SK-N-SH (cell line): ENCODE data around the gene PAFAH1B2. TPM values are rescaled to one million over a fixed set of nuclear protein-coding genes. Genes with fewer than 3 reads are reported as not detected.

ENCODE experiments used
- CTCF ChIA-PET: fragments of 300-600, 350-600 bp; formaldehyde crosslinking; extraction: SDS; loops from one replicate; lab custom pipeline; 2021; lab: Yijun Ruan, JAX
- POLR2A ChIA-PET: fragments of 350-600 bp; sonication (Branson Sonifier 250); formaldehyde crosslinking; extraction: SDS; loops from one replicate; lab custom pipeline; 2020; ENCODE audit warnings: antibody characterized with exemption, inconsistent platforms; lab: Yijun Ruan, JAX
- DNase-seq: peaks from one replicate; pipeline ENCODE4 v3.0.0; 2012
- H2AFZ ChIP-seq: fragments of 200-600 bp; sonication (generic); 2 replicates; pipeline ENCODE4 v1.8.1; 2016; ENCODE audit warnings: antibody characterized with exemption, mild to moderate bottlenecking, low read depth
- H3F3A ChIP-seq: fragments of 200-600 bp; sonication (generic); replicated peaks from 2 replicates; pipeline ENCODE3; 2016; ENCODE audit warnings: antibody characterized with exemption, mild to moderate bottlenecking; ENCODE audit not compliant: insufficient read depth
- H3K27ac ChIP-seq, 2 experiments: fragments of 200-500 bp in 1 of 2; fragments of 200-600 bp in 1 of 2; sonication (Bioruptor generic) in 1 of 2; sonication (generic), shearing (Covaris generic) in 1 of 2; 2 replicates each; pipeline versions ENCODE4 v1.5.1 to v1.6.1; 2014 to 2016; ENCODE audit warnings: low read depth in 2 of 2, inconsistent platforms in 1 of 2, low read length in 1 of 2, mild to moderate bottlenecking in 1 of 2, mixed read lengths in 1 of 2
- H3K27me3 ChIP-seq: fragments of 200-600 bp; sonication (generic), shearing (Covaris generic); 2 replicates; pipeline ENCODE4 v1.6.1; 2016; ENCODE audit warnings: mixed run types; ENCODE audit not compliant: insufficient read depth
- H3K36me3 ChIP-seq, 2 experiments: fragments of 200-500 bp in 1 of 2; fragments of 200-600 bp in 1 of 2; sonication (Bioruptor generic) in 1 of 2; sonication (generic) in 1 of 2; replicated peaks in 1 of 2; 2 replicates each; pipeline versions ENCODE3 to v1.5.1; 2014 to 2016; ENCODE audit warnings: low read length in 1 of 2, mild to moderate bottlenecking in 1 of 2; ENCODE audit not compliant: insufficient read depth in 2 of 2, control insufficient read depth in 1 of 2
- H3K4me1 ChIP-seq, 2 experiments: fragments of 200-500 bp in 1 of 2; fragments of 200-600 bp in 1 of 2; sonication (Bioruptor generic) in 1 of 2; sonication (generic), shearing (Covaris generic) in 1 of 2; 2 replicates each; pipeline versions ENCODE4 v1.5.1 to v1.6.1; 2014 to 2016; ENCODE audit warnings: low read depth in 1 of 2, low read length in 1 of 2, mixed run types in 1 of 2; ENCODE audit not compliant: insufficient read depth in 2 of 2, control insufficient read depth in 1 of 2
- H3K4me2 ChIP-seq: fragments of 200-600 bp; sonication (generic), shearing (Covaris generic); 2 replicates; pipeline ENCODE4 v1.6.1; 2017; ENCODE audit warnings: mixed run types
- H3K4me3 ChIP-seq, 2 experiments: fragments of 200-500 bp in 1 of 2; fragments of 200-600 bp in 1 of 2; sonication (Bioruptor generic) in 1 of 2; sonication (generic), shearing (Covaris generic) in 1 of 2; 2 replicates each; pipeline versions ENCODE4 v1.5.1 to v1.8.1; 2014 to 2016; ENCODE audit warnings: low read depth in 2 of 2, inconsistent platforms in 1 of 2, low read length in 1 of 2, mild to moderate bottlenecking in 1 of 2, mixed read lengths in 1 of 2, moderate library complexity in 1 of 2
- H3K79me2 ChIP-seq: fragments of 200-600 bp; sonication (generic); 2 replicates; pipeline ENCODE4 v1.8.1; 2017; ENCODE audit warnings: mild to moderate bottlenecking; ENCODE audit not compliant: insufficient read depth
- H3K9ac ChIP-seq: fragments of 200-600 bp; sonication (generic); 2 replicates; pipeline ENCODE4 v1.6.1; 2017; ENCODE audit warnings: mixed run types
- H3K9me2 ChIP-seq: fragments of 200-600 bp; sonication (generic); 2 replicates; pipeline ENCODE4 v1.6.1; 2017; ENCODE audit warnings: mixed run types
- H3K9me3 ChIP-seq: fragments of 200-600 bp; sonication (generic); 2 replicates; pipeline ENCODE4 v1.6.1; 2017; ENCODE audit warnings: mixed run types, mild to moderate bottlenecking, moderate library complexity
- H4K20me1 ChIP-seq: fragments of 200-600 bp; sonication (generic); 2 replicates; pipeline ENCODE4 v1.6.1; 2017; ENCODE audit warnings: mild to moderate bottlenecking, mixed run types; ENCODE audit not compliant: insufficient read depth
- EP300 ChIP-seq, 2 experiments: IDR thresholded peaks; 2 replicates each; pipeline versions ENCODE4 v1.4.0 to v1.6.1; 2012; ENCODE audit warnings: borderline replicate concordance in 1 of 2, low read depth in 1 of 2, low read length in 1 of 2
- MEF2A ChIP-seq: IDR thresholded peaks from 2 replicates; pipeline ENCODE4 v1.4.0; 2012; ENCODE audit warnings: low read depth, borderline replicate concordance
- NRF1 ChIP-seq: IDR thresholded peaks from 2 replicates; pipeline ENCODE4 v1.6.1; 2012; ENCODE audit warnings: low read depth, mild to moderate bottlenecking, low read length
- SMC3 ChIP-seq: IDR thresholded peaks from 2 replicates; pipeline ENCODE4 v1.6.1; 2012; ENCODE audit warnings: low read depth, low read length, improper control_type of control experiment
- WGBS: methylation state at CpG from one replicate; pipeline ENCODE4 v1.1.6; 2017; ENCODE audit warnings: low lambda C conversion rate; 5-methylcytosine and 5-hydroxymethylcytosine counted together
- polyA plus RNA-seq, 3 experiments: library from polyadenylated mRNA; depleted of rRNA; stranded (reverse); fragments of >200 nt; gene quantifications; 2 replicates each; pipeline ENCODE4 v1.2.3, GENCODE V29; 2012
- TF ChIP-seq, protein P1 (sequence below): fragments of 150-350 bp; IDR thresholded peaks from 2 replicates; pipeline ENCODE4 v1.6.1; 2017; ENCODE audit warnings: antibody characterized with exemption, low read length, low read depth, borderline replicate concordance
- TF ChIP-seq, protein P2 (sequence below): IDR thresholded peaks from 2 replicates; pipeline ENCODE4 v1.4.0; 2012; ENCODE audit warnings: low read depth
- TF ChIP-seq, protein P3 (sequence below): IDR thresholded peaks from 2 replicates; pipeline ENCODE4; 2012
- TF ChIP-seq, protein P4 (sequence below): IDR thresholded peaks from 2 replicates; pipeline ENCODE4 v1.4.0; 2012; ENCODE audit warnings: low read depth, borderline replicate concordance
- TF ChIP-seq, protein P5 (sequence below): IDR thresholded peaks from 2 replicates; pipeline ENCODE4 v1.6.1; 2012; ENCODE audit warnings: mild to moderate bottlenecking, low read depth, low read length, moderate library complexity

Gene PAFAH1B2
- polyA plus RNA-seq, 1 of the 3 experiments (the other 2 are of a cell fraction): 19.6 TPM

DNA sequence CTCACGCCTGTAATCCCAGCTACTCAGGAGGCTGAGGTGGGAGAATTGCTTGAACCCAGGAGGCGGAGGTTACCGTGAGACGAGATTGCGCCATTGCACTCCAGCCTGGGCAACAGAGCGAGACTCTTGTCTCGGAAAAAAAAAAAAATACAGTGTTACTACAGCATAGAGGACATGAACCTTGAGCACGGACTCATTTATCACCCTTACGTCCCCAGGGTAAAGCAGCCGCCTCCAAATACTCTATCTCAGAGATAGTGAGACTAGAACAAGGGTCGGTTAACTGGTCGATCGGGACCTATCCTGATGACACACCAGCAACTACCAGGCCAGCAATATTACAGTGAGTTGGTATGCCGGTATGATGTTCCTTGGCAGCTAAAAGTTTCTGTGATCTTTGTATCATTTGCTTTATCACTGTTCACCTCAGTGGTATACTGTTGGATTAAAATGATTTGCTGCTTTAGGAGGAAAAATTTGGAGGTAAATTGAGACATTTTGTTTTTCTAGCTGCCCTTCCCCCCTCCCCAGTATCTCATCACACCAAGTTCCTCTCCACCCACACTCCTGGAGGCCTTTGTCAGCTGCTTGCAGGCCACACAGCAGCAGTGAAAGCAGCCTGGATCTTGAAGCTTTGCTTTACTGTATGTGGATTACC, 27.4 kb downstream of the PAFAH1B2 start:
- ChIA-PET CTCF (interaction anchor here (0.8 to 3.2 kb wide), 6 partner anchors 9 to 55 kb away, joined by 3 to 16 read pairs (median 6); partner anchors contain the start of gene PAFAH1B2), POLR2A (no interaction called here)
- Histone ChIP-seq H3K9me3 (no peaks in the 10 kb centered on the region), H3K4me3 (no peak overlapping the region), H3K79me2 (peaks cover 34% of the 10 kb centered on the region), H3K9me2 (no peaks in the 10 kb centered on the region), H3F3A (peaks cover 29% of the 10 kb centered on the region), H3K27me3 (no peaks in the 10 kb centered on the region), H3K9ac (no peak overlapping the region), H4K20me1 (peaks cover 12% of the 10 kb centered on the region), H3K4me1 (peaks cover 0 to 10% of the 10 kb centered on the region in 2 experiments; a peak in 2 of 4 replicates), H3K36me3 (peaks cover 37 to 54% of the 10 kb centered on the region in 2 experiments), H2AFZ (no peak overlapping the region), H3K27ac (peak overlapping the region in 1 of 2 experiments; percentile 22; a peak in 1 of 4 replicates), H3K4me2 (no peak overlapping the region)
- WGBS: 90% methylated on average over 14 of the region's 14 CpGs
- TF ChIP-seq, protein P1, sequence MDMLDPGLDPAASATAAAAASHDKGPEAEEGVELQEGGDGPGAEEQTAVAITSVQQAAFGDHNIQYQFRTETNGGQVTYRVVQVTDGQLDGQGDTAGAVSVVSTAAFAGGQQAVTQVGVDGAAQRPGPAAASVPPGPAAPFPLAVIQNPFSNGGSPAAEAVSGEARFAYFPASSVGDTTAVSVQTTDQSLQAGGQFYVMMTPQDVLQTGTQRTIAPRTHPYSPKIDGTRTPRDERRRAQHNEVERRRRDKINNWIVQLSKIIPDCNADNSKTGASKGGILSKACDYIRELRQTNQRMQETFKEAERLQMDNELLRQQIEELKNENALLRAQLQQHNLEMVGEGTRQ: no peak
- no peak for TF ChIP-seq SMC3
- TF ChIP-seq, protein P2, sequence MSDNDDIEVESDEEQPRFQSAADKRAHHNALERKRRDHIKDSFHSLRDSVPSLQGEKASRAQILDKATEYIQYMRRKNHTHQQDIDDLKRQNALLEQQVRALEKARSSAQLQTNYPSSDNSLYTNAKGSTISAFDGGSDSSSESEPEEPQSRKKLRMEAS: no peak
- no peak for TF ChIP-seq EP300 (IDR thresholded peaks at IDR 0.05; ENCODE audit: borderline replicate concordance in 1 of 2, low read depth in 1 of 2, low read length in 1 of 2)
- TF ChIP-seq, protein P3, sequence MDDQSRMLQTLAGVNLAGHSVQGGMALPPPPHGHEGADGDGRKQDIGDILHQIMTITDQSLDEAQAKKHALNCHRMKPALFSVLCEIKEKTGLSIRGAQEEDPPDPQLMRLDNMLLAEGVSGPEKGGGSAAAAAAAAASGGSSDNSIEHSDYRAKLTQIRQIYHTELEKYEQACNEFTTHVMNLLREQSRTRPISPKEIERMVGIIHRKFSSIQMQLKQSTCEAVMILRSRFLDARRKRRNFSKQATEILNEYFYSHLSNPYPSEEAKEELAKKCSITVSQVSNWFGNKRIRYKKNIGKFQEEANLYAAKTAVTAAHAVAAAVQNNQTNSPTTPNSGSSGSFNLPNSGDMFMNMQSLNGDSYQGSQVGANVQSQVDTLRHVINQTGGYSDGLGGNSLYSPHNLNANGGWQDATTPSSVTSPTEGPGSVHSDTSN: no peak
- no peak for DNase-seq

DNA sequence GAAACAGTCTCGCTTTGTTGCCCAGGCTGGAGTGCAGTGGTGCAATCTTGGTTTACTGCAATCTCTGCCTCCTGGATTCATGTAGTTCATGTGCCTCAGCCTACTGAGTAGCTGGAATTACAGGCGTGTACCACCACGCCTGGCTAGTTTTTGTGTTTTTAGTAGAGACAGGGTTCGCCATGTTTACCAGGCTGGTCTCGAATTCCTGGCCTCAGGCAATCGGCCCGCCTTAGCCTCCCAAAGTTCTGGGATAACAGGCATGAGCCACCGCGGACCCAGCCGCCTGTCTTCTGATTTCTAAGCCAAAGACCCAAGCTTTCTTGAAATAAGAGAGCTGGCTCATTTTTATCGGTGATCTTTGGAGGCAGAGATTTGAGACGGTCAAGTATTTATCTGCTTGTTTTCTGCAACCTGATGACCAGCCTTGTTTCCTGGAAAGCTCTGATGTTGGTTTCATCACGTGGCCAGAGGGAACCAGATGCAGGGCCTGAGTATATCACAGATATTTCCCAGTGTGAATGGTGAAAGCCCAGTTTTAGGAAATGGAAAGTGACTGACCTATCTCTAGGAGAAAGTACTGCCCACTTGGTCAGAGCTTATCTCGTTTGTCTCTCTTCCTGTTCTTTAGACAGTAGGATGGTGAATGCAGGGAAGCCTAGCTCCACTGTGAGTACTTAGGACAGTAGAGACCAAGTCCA, 28.8 kb downstream of the PAFAH1B2 start:
- WGBS: 91% methylated on average over 14 of the region's 14 CpGs
- H3K27me3 ChIP-seq: no peaks in the 10 kb centered on the region
- no peaks in the 10 kb centered on the region for H3K9me2 ChIP-seq
- peaks cover 0 to 11% of the 10 kb centered on the region in 2 experiments; a peak in 3 of 4 replicates for H3K4me1 ChIP-seq
- no peak overlapping the region for H2AFZ ChIP-seq
- no peak overlapping the region for H3K9ac ChIP-seq
- ChIA-PET CTCF (interaction anchor here (0.8 to 3.2 kb wide), 8 partner anchors 8 to 382 kb away, joined by 3 to 16 read pairs (median 4); partner anchors contain the start of genes APOA5 and PAFAH1B2), POLR2A (interaction anchor here (0.7 to 1.9 kb wide), 3 partner anchors 22 to 29 kb away, joined by 3 to 9 read pairs (median 3); partner anchors contain the start of gene PAFAH1B2)
- no peaks in the 10 kb centered on the region for H3K9me3 ChIP-seq
- H3K4me3 ChIP-seq: no peak overlapping the region
- peaks cover 21% of the 10 kb centered on the region for H3K79me2 ChIP-seq
- H3K27ac ChIP-seq: peak overlapping the region in 1 of 2 experiments; percentile 36; a peak in 2 of 4 replicates
- H3K36me3 ChIP-seq: peaks cover 26 to 41% of the 10 kb centered on the region in 2 experiments
- peaks cover 28% of the 10 kb centered on the region for H3F3A ChIP-seq
- H3K4me2 ChIP-seq: no peak overlapping the region
- no peaks in the 10 kb centered on the region for H4K20me1 ChIP-seq
- DNase-seq: peak; percentile 20
- TF ChIP-seq, protein P4, sequence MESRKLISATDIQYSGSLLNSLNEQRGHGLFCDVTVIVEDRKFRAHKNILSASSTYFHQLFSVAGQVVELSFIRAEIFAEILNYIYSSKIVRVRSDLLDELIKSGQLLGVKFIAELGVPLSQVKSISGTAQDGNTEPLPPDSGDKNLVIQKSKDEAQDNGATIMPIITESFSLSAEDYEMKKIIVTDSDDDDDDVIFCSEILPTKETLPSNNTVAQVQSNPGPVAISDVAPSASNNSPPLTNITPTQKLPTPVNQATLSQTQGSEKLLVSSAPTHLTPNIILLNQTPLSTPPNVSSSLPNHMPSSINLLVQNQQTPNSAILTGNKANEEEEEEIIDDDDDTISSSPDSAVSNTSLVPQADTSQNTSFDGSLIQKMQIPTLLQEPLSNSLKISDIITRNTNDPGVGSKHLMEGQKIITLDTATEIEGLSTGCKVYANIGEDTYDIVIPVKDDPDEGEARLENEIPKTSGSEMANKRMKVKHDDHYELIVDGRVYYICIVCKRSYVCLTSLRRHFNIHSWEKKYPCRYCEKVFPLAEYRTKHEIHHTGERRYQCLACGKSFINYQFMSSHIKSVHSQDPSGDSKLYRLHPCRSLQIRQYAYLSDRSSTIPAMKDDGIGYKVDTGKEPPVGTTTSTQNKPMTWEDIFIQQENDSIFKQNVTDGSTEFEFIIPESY: no peak
- TF ChIP-seq MEF2A (no peak), NRF1 (no peak)
- TF ChIP-seq, protein P5, sequence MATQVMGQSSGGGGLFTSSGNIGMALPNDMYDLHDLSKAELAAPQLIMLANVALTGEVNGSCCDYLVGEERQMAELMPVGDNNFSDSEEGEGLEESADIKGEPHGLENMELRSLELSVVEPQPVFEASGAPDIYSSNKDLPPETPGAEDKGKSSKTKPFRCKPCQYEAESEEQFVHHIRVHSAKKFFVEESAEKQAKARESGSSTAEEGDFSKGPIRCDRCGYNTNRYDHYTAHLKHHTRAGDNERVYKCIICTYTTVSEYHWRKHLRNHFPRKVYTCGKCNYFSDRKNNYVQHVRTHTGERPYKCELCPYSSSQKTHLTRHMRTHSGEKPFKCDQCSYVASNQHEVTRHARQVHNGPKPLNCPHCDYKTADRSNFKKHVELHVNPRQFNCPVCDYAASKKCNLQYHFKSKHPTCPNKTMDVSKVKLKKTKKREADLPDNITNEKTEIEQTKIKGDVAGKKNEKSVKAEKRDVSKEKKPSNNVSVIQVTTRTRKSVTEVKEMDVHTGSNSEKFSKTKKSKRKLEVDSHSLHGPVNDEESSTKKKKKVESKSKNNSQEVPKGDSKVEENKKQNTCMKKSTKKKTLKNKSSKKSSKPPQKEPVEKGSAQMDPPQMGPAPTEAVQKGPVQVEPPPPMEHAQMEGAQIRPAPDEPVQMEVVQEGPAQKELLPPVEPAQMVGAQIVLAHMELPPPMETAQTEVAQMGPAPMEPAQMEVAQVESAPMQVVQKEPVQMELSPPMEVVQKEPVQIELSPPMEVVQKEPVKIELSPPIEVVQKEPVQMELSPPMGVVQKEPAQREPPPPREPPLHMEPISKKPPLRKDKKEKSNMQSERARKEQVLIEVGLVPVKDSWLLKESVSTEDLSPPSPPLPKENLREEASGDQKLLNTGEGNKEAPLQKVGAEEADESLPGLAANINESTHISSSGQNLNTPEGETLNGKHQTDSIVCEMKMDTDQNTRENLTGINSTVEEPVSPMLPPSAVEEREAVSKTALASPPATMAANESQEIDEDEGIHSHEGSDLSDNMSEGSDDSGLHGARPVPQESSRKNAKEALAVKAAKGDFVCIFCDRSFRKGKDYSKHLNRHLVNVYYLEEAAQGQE: no peak
- TF ChIP-seq, protein P3: no peak
- TF ChIP-seq, protein P2: no peak
